ENCODE data around the gene PTK7. TPM values are rescaled to one million over a fixed set of nuclear protein-coding genes. Genes with fewer than 3 reads are reported as not detected.

The PTK7 gene
- total RNA-seq, 1 experiment from 2014 or later: 105 TPM

DNA sequence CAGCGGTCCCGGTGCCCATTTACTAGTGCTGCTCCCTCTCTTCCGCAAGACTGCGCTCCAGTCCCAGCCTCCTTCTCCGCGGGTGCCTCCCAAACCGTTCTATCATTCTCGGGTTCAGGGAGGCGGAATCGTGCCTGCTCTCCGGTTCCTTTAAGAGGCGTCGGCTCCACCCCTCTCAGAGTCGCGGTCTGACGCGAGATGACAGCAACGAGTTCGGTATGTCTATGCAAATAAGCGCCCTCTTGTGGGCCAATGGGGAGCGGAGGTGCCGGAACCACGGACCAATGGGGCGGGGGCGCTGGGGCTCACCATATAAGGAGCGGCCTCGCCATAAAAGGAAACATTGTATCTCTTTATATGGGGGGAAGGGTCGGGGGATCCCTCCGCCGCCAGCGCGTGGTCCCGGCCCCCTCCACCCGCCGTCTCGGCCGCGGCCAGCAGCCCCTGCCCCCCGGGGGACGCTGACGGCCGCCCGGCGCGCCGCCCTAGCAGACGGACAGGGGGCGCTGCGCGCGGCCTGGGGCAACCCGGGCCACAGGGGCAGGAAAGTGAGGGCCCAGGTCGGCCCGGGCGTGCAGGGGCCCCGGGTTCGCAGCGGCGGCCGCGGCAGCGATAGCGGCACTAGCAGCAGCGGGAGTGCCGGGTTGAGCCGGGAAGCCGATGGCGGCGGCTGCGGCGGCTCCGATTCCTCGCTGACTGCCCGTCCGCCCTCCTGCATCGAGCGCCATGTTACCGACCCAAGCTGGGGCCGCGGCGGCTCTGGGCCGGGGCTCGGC lies 95.0 kb downstream of the PTK7 start, which contains the start of gene SRF:
TSS of gene SRF (plus strand) at position 339 of the 776 bp plus-strand sequence. CDS start at position 727, 388 bp downstream.
- Histone ChIP-seq H4K20me1 (ENCODE audit: insufficient read depth) (no peaks in the 10 kb centered on the region), H3K9ac (ENCODE audit: low read length) (peak within 1 kb of the TSS; percentile 87), H3K79me2 (ENCODE audit: insufficient read depth, low read length) (peaks cover 38% of the 10 kb centered on the region), H3K9me3 (ENCODE audit: control insufficient read depth in 1 of 2, insufficient read depth in 1 of 2, low read depth in 1 of 2, low read length in 2 of 2) (no peaks in the 10 kb centered on the region), H3K27ac (ENCODE audit: low read depth, low read length) (peak within 1 kb of the TSS; percentile 87), H3K9me2 (ENCODE audit: insufficient read depth) (no peaks in the 10 kb centered on the region), H3K4me3 (replicated peaks in 1 of 2; ENCODE audit: low read depth in 1 of 2, low read length in 2 of 2) (peak within 1 kb of the TSS; percentile 83 to 84), H3K4me1 (ENCODE audit: control insufficient read depth in 1 of 2, insufficient read depth in 2 of 2, low read length in 2 of 2) (peaks cover 28 to 37% of the 10 kb centered on the region in 2 experiments), H2AFZ (ENCODE audit: low read depth, low read length, poor library complexity, severe bottlenecking) (peak within 1 kb of the TSS; percentile 75), H3K36me3 (ENCODE audit: control insufficient read depth in 1 of 2, insufficient read depth in 2 of 2, low read length in 2 of 2) (peaks cover 6 to 14% of the 10 kb centered on the region in 2 experiments), H3K27me3 (ENCODE audit: insufficient read depth, low read length) (no peaks in the 10 kb centered on the region), H3K4me2 (ENCODE audit: low read length) (peak within 1 kb of the TSS; percentile 81)
- no peak for TF ChIP-seq ZNF274 (IDR thresholded peaks at IDR 0.05; ENCODE audit: low read depth, low read length)
- TF ChIP-seq, protein P1, sequence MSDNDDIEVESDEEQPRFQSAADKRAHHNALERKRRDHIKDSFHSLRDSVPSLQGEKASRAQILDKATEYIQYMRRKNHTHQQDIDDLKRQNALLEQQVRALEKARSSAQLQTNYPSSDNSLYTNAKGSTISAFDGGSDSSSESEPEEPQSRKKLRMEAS (IDR thresholded peaks at IDR 0.05): no peak
- no peak for TF ChIP-seq EGR1 (IDR thresholded peaks at IDR 0.05; ENCODE audit: low read depth)
- TF ChIP-seq TCF7L2 (IDR thresholded peaks at IDR 0.05; ENCODE audit: borderline replicate concordance, extremely low read depth, insufficient read depth, insufficient read length): no peak
- peak; percentile 98 for TF ChIP-seq ZFX (IDR thresholded peaks at IDR 0.05)
- no peak for TF ChIP-seq EZH2phosphoT487 (IDR thresholded peaks at IDR 0.05; ENCODE audit: borderline replicate concordance)
- no peak for TF ChIP-seq CEBPB (IDR thresholded peaks at IDR 0.05; ENCODE audit: low read depth)
- TF ChIP-seq, protein P2, sequence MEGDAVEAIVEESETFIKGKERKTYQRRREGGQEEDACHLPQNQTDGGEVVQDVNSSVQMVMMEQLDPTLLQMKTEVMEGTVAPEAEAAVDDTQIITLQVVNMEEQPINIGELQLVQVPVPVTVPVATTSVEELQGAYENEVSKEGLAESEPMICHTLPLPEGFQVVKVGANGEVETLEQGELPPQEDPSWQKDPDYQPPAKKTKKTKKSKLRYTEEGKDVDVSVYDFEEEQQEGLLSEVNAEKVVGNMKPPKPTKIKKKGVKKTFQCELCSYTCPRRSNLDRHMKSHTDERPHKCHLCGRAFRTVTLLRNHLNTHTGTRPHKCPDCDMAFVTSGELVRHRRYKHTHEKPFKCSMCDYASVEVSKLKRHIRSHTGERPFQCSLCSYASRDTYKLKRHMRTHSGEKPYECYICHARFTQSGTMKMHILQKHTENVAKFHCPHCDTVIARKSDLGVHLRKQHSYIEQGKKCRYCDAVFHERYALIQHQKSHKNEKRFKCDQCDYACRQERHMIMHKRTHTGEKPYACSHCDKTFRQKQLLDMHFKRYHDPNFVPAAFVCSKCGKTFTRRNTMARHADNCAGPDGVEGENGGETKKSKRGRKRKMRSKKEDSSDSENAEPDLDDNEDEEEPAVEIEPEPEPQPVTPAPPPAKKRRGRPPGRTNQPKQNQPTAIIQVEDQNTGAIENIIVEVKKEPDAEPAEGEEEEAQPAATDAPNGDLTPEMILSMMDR (IDR thresholded peaks at IDR 0.05 in 2 of 3, conservative IDR thresholded peaks at IDR 0.05 in 1 of 3; ENCODE audit: borderline replicate concordance in 1 of 3, insufficient read depth in 1 of 3, low read depth in 2 of 3, low read length in 2 of 3): peak in 2 of 3 experiments; percentile 47 to 52; a peak in 4 of 6 replicates
- TF ChIP-seq, protein P3, sequence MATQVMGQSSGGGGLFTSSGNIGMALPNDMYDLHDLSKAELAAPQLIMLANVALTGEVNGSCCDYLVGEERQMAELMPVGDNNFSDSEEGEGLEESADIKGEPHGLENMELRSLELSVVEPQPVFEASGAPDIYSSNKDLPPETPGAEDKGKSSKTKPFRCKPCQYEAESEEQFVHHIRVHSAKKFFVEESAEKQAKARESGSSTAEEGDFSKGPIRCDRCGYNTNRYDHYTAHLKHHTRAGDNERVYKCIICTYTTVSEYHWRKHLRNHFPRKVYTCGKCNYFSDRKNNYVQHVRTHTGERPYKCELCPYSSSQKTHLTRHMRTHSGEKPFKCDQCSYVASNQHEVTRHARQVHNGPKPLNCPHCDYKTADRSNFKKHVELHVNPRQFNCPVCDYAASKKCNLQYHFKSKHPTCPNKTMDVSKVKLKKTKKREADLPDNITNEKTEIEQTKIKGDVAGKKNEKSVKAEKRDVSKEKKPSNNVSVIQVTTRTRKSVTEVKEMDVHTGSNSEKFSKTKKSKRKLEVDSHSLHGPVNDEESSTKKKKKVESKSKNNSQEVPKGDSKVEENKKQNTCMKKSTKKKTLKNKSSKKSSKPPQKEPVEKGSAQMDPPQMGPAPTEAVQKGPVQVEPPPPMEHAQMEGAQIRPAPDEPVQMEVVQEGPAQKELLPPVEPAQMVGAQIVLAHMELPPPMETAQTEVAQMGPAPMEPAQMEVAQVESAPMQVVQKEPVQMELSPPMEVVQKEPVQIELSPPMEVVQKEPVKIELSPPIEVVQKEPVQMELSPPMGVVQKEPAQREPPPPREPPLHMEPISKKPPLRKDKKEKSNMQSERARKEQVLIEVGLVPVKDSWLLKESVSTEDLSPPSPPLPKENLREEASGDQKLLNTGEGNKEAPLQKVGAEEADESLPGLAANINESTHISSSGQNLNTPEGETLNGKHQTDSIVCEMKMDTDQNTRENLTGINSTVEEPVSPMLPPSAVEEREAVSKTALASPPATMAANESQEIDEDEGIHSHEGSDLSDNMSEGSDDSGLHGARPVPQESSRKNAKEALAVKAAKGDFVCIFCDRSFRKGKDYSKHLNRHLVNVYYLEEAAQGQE (IDR thresholded peaks at IDR 0.05; ENCODE audit: low read depth): no peak
- peak; percentile 69 for TF ChIP-seq POLR2A (IDR thresholded peaks at IDR 0.05; ENCODE audit: borderline replicate concordance, extremely low read depth, insufficient read depth, insufficient read length)
- no peak for TF ChIP-seq SP1 (IDR thresholded peaks at IDR 0.05; ENCODE audit: low read depth)
- TF ChIP-seq POLR2AphosphoS5 (IDR thresholded peaks at IDR 0.05; ENCODE audit: low read depth, low read length): peak; percentile 41
- TF ChIP-seq YY1 (IDR thresholded peaks at IDR 0.05; ENCODE audit: extremely low read depth, insufficient replicate concordance, low read depth, low read length): peak; percentile 24
- TF ChIP-seq CBX3 (IDR thresholded peaks at IDR 0.05; ENCODE audit: low read depth): no peak
- ATAC-seq (peak; percentile 81), DNase-seq (ENCODE audit: low read depth, low spot score) (peak; percentile 98)
- CTCF ChIA-PET: interaction anchor here (0.8 to 1.5 kb wide), 2 partner anchors 27 to 157 kb away, joined by 3 to 4 read pairs; partner anchors contain the start of gene KLHDC3
- POLR2A ChIA-PET: interaction anchor here (0.5 kb wide), 1 partner anchor 300 kb away, joined by 8 read pairs; no protein-coding TSS in a partner anchor
- BruUV-seq (replicated peaks): no TSS peak
- RAD21 ChIA-PET (ENCODE audit: low non-redundant PET in 1 of 2, low total read pairs in 2 of 2, uncharacterized antibody in 2 of 2, unreplicated experiment in 2 of 2): interaction anchor here in 1 of 2 experiments (0.9 kb wide), 1 partner anchor 27 kb away, joined by 3 read pairs; no protein-coding TSS in a partner anchor
- intact Hi-C loops (cut with micrococcal nuclease): loop anchor here (5.0 kb wide), 2 partner anchors 114 to 346 kb away; partner anchors contain the start of genes KLC4, MRPL2, POLR1C and YIPF3
